ENCODE data around the gene USH2A. TPM values are rescaled to one million over a fixed set of nuclear protein-coding genes. Genes with fewer than 3 reads are reported as not detected.

Gene USH2A
- total RNA-seq, 1 experiment from 2014 or later = not detected

GRCh38 chr1:216183007-216183406 is 240.2 kb downstream of the USH2A start:
- no peak for TF ChIP-seq EZH2 (IDR thresholded peaks at IDR 0.05; ENCODE audit: borderline replicate concordance, low read depth, low read length, poor library complexity, severe bottlenecking)
- TF ChIP-seq CTCF (conservative IDR thresholded peaks at IDR 0.05; ENCODE audit: low read depth, low read length) = no peak
- H3K27me3 ChIP-seq (replicated peaks; ENCODE audit: insufficient read depth, low read depth, low read length, poor library complexity) = peaks cover 86% of the 10 kb centered on the region
- POLR2A ChIA-PET (ENCODE audit: low non-redundant PET) = interaction anchor here (0.7 kb wide), 1 partner anchor 292 kb away, joined by 3 read pairs; no protein-coding TSS in a partner anchor
- BruUV-seq (replicated peaks) = no TSS peak
- no peaks in the 10 kb centered on the region for H3K36me3 ChIP-seq (ENCODE audit: insufficient read depth, low read length, poor library complexity, severe bottlenecking)
- intact Hi-C loops (cut with micrococcal nuclease; ENCODE audit: unreplicated experiment) = no loop called here
- no peak overlapping the region for H3K27ac ChIP-seq (ENCODE audit: low read depth, low read length, poor library complexity, severe bottlenecking)
- DNase-seq (ENCODE audit: low spot score) = no peak
- no peak overlapping the region for H3K4me3 ChIP-seq (ENCODE audit: low read depth, low read length, poor library complexity, severe bottlenecking)
- no peaks in the 10 kb centered on the region for H3K9me3 ChIP-seq (ENCODE audit: low read depth, low read length, poor library complexity, severe bottlenecking)
- CTCF ChIA-PET = no interaction called here
- H3K4me1 ChIP-seq (ENCODE audit: insufficient read depth, low read length, poor library complexity, severe bottlenecking) = peaks cover 16% of the 10 kb centered on the region

- Histone ChIP-seq H3K27ac (ENCODE audit: low read depth, low read length, poor library complexity, severe bottlenecking) (no peak overlapping the region), H3K4me3 (ENCODE audit: low read depth, low read length, poor library complexity, severe bottlenecking) (no peak overlapping the region), H3K9me3 (ENCODE audit: low read depth, low read length, poor library complexity, severe bottlenecking) (no peaks in the 10 kb centered on the region), H3K4me1 (ENCODE audit: insufficient read depth, low read length, poor library complexity, severe bottlenecking) (peaks cover 12% of the 10 kb centered on the region), H3K27me3 (replicated peaks; ENCODE audit: insufficient read depth, low read depth, low read length, poor library complexity) (peaks cover 93% of the 10 kb centered on the region), H3K36me3 (ENCODE audit: insufficient read depth, low read length, poor library complexity, severe bottlenecking) (no peaks in the 10 kb centered on the region)
- intact Hi-C loops (cut with micrococcal nuclease; ENCODE audit: unreplicated experiment) = no loop called here
- BruUV-seq (replicated peaks) = no TSS peak
- CTCF ChIA-PET = no interaction called here
- no peak for DNase-seq (ENCODE audit: low spot score)
- POLR2A ChIA-PET (ENCODE audit: low non-redundant PET) = no interaction called here
- TF ChIP-seq EZH2 (IDR thresholded peaks at IDR 0.05; ENCODE audit: borderline replicate concordance, low read depth, low read length, poor library complexity, severe bottlenecking) (no peak), CTCF (conservative IDR thresholded peaks at IDR 0.05; ENCODE audit: low read depth, low read length) (no peak)
Observed at GRCh38 chr1:216181590-216181989, 241.7 kb downstream of the USH2A start.

- ChIA-PET CTCF (no interaction called here), POLR2A (ENCODE audit: low non-redundant PET) (no interaction called here)
Observed at GRCh38 chr1:216178281-216178680, 245.0 kb downstream of the USH2A start.

More at GRCh38 chr1:216178281-216178680, 245.0 kb downstream of the USH2A start:
- Histone ChIP-seq H3K9me3 (ENCODE audit: low read depth, low read length, poor library complexity, severe bottlenecking) (no peaks in the 10 kb centered on the region), H3K4me1 (ENCODE audit: insufficient read depth, low read length, poor library complexity, severe bottlenecking) (no peaks in the 10 kb centered on the region), H3K4me3 (ENCODE audit: low read depth, low read length, poor library complexity, severe bottlenecking) (no peak overlapping the region), H3K27me3 (replicated peaks; ENCODE audit: insufficient read depth, low read depth, low read length, poor library complexity) (peaks cover 74% of the 10 kb centered on the region), H3K27ac (ENCODE audit: low read depth, low read length, poor library complexity, severe bottlenecking) (no peak overlapping the region), H3K36me3 (ENCODE audit: insufficient read depth, low read length, poor library complexity, severe bottlenecking) (no peaks in the 10 kb centered on the region)
- intact Hi-C loops (cut with micrococcal nuclease; ENCODE audit: unreplicated experiment) = loop anchor here (5.0 to 10.0 kb wide), 2 partner anchors 66 to 143 kb away; no protein-coding TSS in a partner anchor
- no peak for TF ChIP-seq CTCF (conservative IDR thresholded peaks at IDR 0.05; ENCODE audit: low read depth, low read length)
- TF ChIP-seq EZH2 (IDR thresholded peaks at IDR 0.05; ENCODE audit: borderline replicate concordance, low read depth, low read length, poor library complexity, severe bottlenecking) = no peak
- BruUV-seq (replicated peaks) = no TSS peak
- DNase-seq (ENCODE audit: low spot score) = no peak

Measured in A673 (cell line).